CD14-positive monocyte (primary cell): Measurements from ENCODE around the gene PZP. TPM values are rescaled to one million over a fixed set of nuclear protein-coding genes. Genes with fewer than 3 reads are reported as not detected.

Experiments used
- DNase-seq, 3 donors: peaks; one replicate each; pipeline ENCODE4 v3.0.0-alpha.2; 2011 to 2022
- H2AFZ ChIP-seq: 2 replicates; pipeline ENCODE4 v1.6.0; 2012; ENCODE audit warnings: mild to moderate bottlenecking, low read depth, low read length, inconsistent platforms; ENCODE audit not compliant: insufficient read depth, poor library complexity, severe bottlenecking
- H3K27ac ChIP-seq, 2 donors: 1 replicate in 1 of 2; 2 replicates in 1 of 2; pipeline ENCODE4 v1.5.1; 2012 to 2013; ENCODE audit warnings: low read length in 2 of 2, control low read depth in 1 of 2, inconsistent platforms in 1 of 2, low read depth in 1 of 2, mild to moderate bottlenecking in 1 of 2
- H3K27me3 ChIP-seq, 2 donors: one replicate each; pipeline versions ENCODE4 v1.6.0 to v1.6.1; 2011 to 2013; ENCODE audit warnings: low read length in 2 of 2; ENCODE audit not compliant: control insufficient read depth in 2 of 2, insufficient read depth in 2 of 2
- H3K36me3 ChIP-seq, 2 donors: replicated peaks in 1 of 2; 1 replicate in 1 of 2; 2 replicates in 1 of 2; pipeline versions ENCODE4 v1.5.1 to v1.6.1; 2012 to 2013; ENCODE audit warnings: low read length in 2 of 2, control low read depth in 1 of 2, inconsistent platforms in 1 of 2, mild to moderate bottlenecking in 1 of 2; ENCODE audit not compliant: insufficient read depth in 2 of 2, control insufficient read depth in 1 of 2
- H3K4me1 ChIP-seq, 2 donors: 1 replicate in 1 of 2; 2 replicates in 1 of 2; pipeline versions ENCODE4 v1.5.1 to v1.6.1; 2012 to 2013; ENCODE audit warnings: low read length in 2 of 2, control low read depth in 1 of 2, inconsistent platforms in 1 of 2, mild to moderate bottlenecking in 1 of 2, moderate library complexity in 1 of 2; ENCODE audit not compliant: insufficient read depth in 2 of 2, control insufficient read depth in 1 of 2
- H3K4me2 ChIP-seq: replicated peaks from 2 replicates; pipeline ENCODE3; 2012; ENCODE audit warnings: low read length, moderate library complexity, mild to moderate bottlenecking; ENCODE audit not compliant: poor library complexity, severe bottlenecking; ENCODE audit errors: extremely low read depth
- H3K4me3 ChIP-seq, 3 experiments: fragments of 200-600 bp in 1 of 3; sonication (generic) in 1 of 3; replicated peaks in 1 of 3; 1 replicate in 2 of 3; 2 replicates in 1 of 3; pipeline ENCODE4 v1.5.1; 2011 to 2013; ENCODE audit warnings: low read length in 3 of 3, mild to moderate bottlenecking in 3 of 3, control low read depth in 2 of 3, low read depth in 2 of 3, inconsistent platforms in 1 of 3, moderate library complexity in 1 of 3
- H3K79me2 ChIP-seq: 2 replicates; pipeline ENCODE4 v1.6.0; 2012; ENCODE audit warnings: mild to moderate bottlenecking, control low read depth, inconsistent platforms, low read length, moderate library complexity; ENCODE audit not compliant: insufficient read depth
- H3K9ac ChIP-seq: 2 replicates; pipeline ENCODE4 v1.6.0; 2017; ENCODE audit warnings: low read length, mild to moderate bottlenecking; ENCODE audit not compliant: insufficient read depth, poor library complexity, severe bottlenecking
- H3K9me3 ChIP-seq, 2 donors: replicated peaks in 1 of 2; 1 replicate in 1 of 2; 2 replicates in 1 of 2; pipeline versions ENCODE4 v1.5.1 to v1.6.1; 2012 to 2013; ENCODE audit warnings: low read length in 2 of 2, control low read depth in 1 of 2; ENCODE audit not compliant: control insufficient read depth in 1 of 2, insufficient read depth in 1 of 2
- H4K20me1 ChIP-seq: 2 replicates; pipeline ENCODE4 v1.6.0; 2012; ENCODE audit warnings: mild to moderate bottlenecking, low read length, control low read depth, moderate library complexity; ENCODE audit not compliant: insufficient read depth
- H3K27ac Mint-ChIP-seq, 7 donors: one replicate each; pipeline ENCODE4 v1.8.0; 2020; ENCODE audit warnings: mild to moderate bottlenecking in 7 of 7, mixed read lengths in 7 of 7, moderate library complexity in 6 of 7, inconsistent platforms in 2 of 7
- H3K27me3 Mint-ChIP-seq, 3 donors: one replicate each; pipeline ENCODE4 v1.8.0; 2021 to 2022; ENCODE audit warnings: low read depth in 3 of 3, mild to moderate bottlenecking in 3 of 3, mixed read lengths in 3 of 3, moderate library complexity in 3 of 3, inconsistent platforms in 1 of 3
- H3K36me3 Mint-ChIP-seq, 2 donors: one replicate each; pipeline ENCODE4 v1.8.0; 2020; ENCODE audit warnings: mixed read lengths in 2 of 2, inconsistent platforms in 1 of 2, mild to moderate bottlenecking in 1 of 2
- H3K4me1 Mint-ChIP-seq: one replicate; pipeline ENCODE4 v1.8.0; 2020; ENCODE audit warnings: mild to moderate bottlenecking, mixed read lengths
- H3K4me3 Mint-ChIP-seq, 2 donors: one replicate each; pipeline ENCODE4 v1.8.0; 2020; ENCODE audit warnings: mild to moderate bottlenecking in 2 of 2, mixed read lengths in 2 of 2, moderate library complexity in 1 of 2
- H3K9me3 Mint-ChIP-seq, 7 donors: one replicate each; pipeline ENCODE4 v1.8.0; 2020 to 2022; ENCODE audit warnings: mixed read lengths in 7 of 7, mild to moderate bottlenecking in 6 of 7, moderate library complexity in 6 of 7, inconsistent platforms in 2 of 7
- WGBS: methylation state at CpG from one replicate; pipeline ENCODE4 v1.1.5; 2013; ENCODE audit warnings: missing lambda C conversion rate; ENCODE audit not compliant: insufficient coverage; 5-methylcytosine and 5-hydroxymethylcytosine counted together
- intact Hi-C, 2 donors: fragments of 100-400 bp; cut with micrococcal nuclease; formaldehyde crosslinking; loops; one replicate each; pipeline versions ENCODE4 v1.15.0 to v1.15.1; 2023
- polyA plus RNA-seq, 3 donors: library from polyadenylated mRNA; depleted of rRNA in 1 of 3; unstranded in 2 of 3; stranded (reverse) in 1 of 3; fragments of 300-500 nt in 2 of 3; fragments of >200 nt in 1 of 3; fragmentation: Illumina TruSeq in 2 of 3; gene quantifications; 1 replicate in 2 of 3; 2 replicates in 1 of 3; pipeline ENCODE4 v1.2.3, GENCODE V29; 2012 to 2021
- TF ChIP-seq, protein P1 (sequence below): fragments of 200-600 bp; IDR thresholded peaks from one replicate; pipeline ENCODE4 v1.8.0; 2022; ENCODE audit warnings: antibody characterized with exemption, mild to moderate bottlenecking

Gene PZP
- polyA plus RNA-seq, 3 donors: not detected

DNA sequence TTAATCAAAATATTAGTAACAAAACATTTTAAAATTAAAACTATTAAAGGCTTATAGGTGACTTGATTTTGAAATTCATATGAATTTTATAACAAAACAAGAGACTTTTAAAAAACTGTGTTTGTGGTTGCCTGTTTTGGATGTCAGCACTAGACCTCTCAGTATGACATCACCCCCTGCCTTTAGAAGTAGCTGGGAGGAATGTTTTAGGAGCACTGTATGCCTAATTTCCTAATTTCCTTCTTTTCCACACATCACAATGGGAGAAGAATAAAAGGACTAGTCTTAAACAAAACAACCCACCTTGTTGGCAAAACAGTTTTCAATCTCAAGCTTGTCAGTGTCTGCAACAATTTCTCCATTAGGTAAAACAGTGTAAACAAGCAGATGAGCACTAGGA lies 48.1 kb upstream of the PZP start:
- Histone ChIP-seq H3K79me2 (no peaks in the 10 kb centered on the region), H4K20me1 (no peaks in the 10 kb centered on the region), H2AFZ (no peak overlapping the region), H3K4me2 (no peak overlapping the region), H3K9me3 (no peaks in the 10 kb centered on the region), H3K4me3 (no peak overlapping the region), H3K9ac (no peak overlapping the region), H3K36me3 (no peaks in the 10 kb centered on the region), H3K27me3 (no peaks in the 10 kb centered on the region), H3K27ac (no peak overlapping the region), H3K4me1 (no peaks in the 10 kb centered on the region)
- no peak for DNase-seq
- TF ChIP-seq, protein P1, sequence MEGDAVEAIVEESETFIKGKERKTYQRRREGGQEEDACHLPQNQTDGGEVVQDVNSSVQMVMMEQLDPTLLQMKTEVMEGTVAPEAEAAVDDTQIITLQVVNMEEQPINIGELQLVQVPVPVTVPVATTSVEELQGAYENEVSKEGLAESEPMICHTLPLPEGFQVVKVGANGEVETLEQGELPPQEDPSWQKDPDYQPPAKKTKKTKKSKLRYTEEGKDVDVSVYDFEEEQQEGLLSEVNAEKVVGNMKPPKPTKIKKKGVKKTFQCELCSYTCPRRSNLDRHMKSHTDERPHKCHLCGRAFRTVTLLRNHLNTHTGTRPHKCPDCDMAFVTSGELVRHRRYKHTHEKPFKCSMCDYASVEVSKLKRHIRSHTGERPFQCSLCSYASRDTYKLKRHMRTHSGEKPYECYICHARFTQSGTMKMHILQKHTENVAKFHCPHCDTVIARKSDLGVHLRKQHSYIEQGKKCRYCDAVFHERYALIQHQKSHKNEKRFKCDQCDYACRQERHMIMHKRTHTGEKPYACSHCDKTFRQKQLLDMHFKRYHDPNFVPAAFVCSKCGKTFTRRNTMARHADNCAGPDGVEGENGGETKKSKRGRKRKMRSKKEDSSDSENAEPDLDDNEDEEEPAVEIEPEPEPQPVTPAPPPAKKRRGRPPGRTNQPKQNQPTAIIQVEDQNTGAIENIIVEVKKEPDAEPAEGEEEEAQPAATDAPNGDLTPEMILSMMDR: no peak
- no peak overlapping the region for H3K27ac Mint-ChIP-seq
- no peaks in the 10 kb centered on the region for H3K4me1 Mint-ChIP-seq
- peaks cover 0 to 6% (median 5%) of the 10 kb centered on the region in 3 donors for H3K27me3 Mint-ChIP-seq
- intact Hi-C loops: no loop called here
- no peaks in the 10 kb centered on the region for H3K36me3 Mint-ChIP-seq
- H3K9me3 Mint-ChIP-seq: peaks cover 0 to 3% (median 0%) of the 10 kb centered on the region in 7 donors
- H3K4me3 Mint-ChIP-seq: no peak overlapping the region

DNA sequence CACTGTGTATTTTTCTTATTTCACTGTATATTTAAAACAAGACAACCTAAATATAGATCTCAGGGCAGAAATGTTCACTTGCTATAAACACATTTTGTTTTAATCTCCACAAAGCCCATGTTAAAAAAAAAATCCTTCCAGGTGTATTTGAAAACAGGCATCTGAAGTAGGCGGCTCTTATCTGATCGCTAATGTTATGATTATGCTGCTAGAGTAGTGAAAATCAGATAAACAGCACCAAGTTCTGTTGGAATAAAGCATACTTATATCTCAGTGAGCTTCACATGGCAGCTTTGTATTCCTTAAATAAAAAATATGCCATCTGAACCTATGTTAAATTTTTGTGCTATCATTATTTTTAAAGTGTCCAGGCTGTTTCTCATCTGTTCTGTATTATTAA lies 47.6 kb upstream of the PZP start:
- no peaks in the 10 kb centered on the region for H3K36me3 Mint-ChIP-seq
- H3K9ac ChIP-seq: no peak overlapping the region
- no peak for DNase-seq
- H3K79me2 ChIP-seq: no peaks in the 10 kb centered on the region
- H3K27ac Mint-ChIP-seq: no peak overlapping the region
- H3K4me3 Mint-ChIP-seq: no peak overlapping the region
- H3K9me3 ChIP-seq: no peaks in the 10 kb centered on the region
- H3K27me3 ChIP-seq: no peaks in the 10 kb centered on the region
- no peaks in the 10 kb centered on the region for H3K4me1 Mint-ChIP-seq
- peaks cover 0 to 6% (median 5%) of the 10 kb centered on the region in 3 donors for H3K27me3 Mint-ChIP-seq
- no peak overlapping the region for H3K4me2 ChIP-seq
- H3K4me3 ChIP-seq: no peak overlapping the region
- TF ChIP-seq, protein P1: no peak
- peaks cover 0 to 3% (median 2%) of the 10 kb centered on the region in 7 donors for H3K9me3 Mint-ChIP-seq
- no peaks in the 10 kb centered on the region for H3K36me3 ChIP-seq
- WGBS: 100% methylated on average over 1 of the region's 2 CpGs
- H3K4me1 ChIP-seq: no peaks in the 10 kb centered on the region
- H3K27ac ChIP-seq: no peak overlapping the region
- intact Hi-C loops: no loop called here
- no peak overlapping the region for H2AFZ ChIP-seq
- no peaks in the 10 kb centered on the region for H4K20me1 ChIP-seq
